GM19452 (cell line): ENCODE results near the gene STN1.
"Not testable (repeated sequence)": the region's sequence is repeated elsewhere in the genome, so short reads cannot be mapped to it uniquely, and the experiment has no call there.

Experiments used
- ATAC-seq: cut with Tn5 transposase; IDR thresholded peaks from one replicate; pipeline ENCODE4 v1.9.1; 2021; ENCODE audit not compliant: unreplicated experiment

The STN1 gene

DNA sequence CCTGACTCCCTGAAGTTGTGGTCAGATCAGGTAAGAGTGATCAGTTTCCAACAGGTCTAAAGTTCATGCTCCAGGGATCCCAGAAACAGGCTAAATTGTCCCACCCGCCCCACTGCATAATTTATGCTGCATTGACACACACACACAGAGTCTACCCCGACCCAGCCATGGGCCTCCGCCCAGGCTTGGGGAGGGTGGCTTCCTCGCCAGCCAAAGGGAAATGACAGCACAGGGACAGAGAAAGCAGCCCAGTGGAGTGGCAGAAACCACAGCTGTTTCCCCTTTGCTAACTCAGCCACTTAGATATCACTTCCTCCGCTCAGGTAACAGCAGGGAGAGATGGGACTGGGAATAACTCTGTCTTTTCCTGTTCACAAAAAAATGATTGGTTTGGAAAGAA lies 72.0 kb downstream of the STN1 start:
- ATAC-seq, result no peak

DNA sequence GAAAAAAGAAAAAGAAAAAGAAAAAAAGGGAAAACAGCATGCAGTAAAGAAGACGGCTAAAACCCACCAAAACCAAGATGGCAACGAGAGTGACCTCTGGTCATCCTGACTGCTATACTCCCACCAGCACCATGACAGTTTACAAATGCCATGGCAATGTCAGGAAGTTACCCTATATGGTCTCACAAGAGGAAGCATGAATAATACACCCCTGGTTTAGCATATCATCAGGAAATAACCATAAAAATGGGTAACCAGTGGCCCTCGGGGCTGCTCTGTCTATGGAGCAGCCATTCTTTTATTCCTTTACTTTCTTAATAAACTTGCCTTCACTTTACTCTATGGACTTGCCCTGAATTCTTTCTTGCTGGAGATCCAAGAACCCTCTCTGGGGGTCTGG lies 72.6 kb downstream of the STN1 start:
- ATAC-seq, result not testable (repeated sequence)

DNA sequence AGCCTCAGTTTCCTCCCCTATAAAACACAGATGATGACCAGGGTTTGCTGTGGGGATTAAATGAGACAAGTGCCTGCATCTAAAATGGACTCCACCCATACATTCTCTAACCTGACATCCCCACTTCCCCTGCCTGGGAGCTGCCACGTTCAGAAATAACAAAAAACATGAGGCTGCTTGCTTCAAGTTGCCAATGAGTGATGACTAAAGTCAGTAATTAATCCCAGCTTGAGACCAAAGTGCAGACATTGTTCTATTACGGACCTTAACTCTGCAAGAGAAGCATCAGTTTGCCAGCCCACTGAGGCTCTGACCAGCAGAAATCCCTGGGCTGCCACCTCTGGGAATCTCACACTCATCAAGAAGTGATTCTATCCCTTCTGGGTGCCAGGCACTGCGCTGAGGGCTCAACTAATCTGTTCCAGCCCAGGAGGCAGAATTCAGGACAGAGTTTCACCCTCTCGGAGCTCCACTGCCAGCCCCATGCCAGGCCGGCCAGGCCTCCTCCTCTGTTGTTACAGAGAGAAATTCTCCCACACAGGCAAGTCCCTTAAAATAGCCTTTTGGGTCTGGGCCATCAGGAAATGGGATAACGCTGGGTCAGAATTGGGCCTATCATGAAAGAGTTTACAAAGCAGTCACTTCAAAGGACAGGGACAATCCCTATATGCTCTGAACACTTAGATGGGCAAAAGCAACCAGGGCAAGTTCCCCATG lies 74.0 kb downstream of the STN1 start:
- no peak for ATAC-seq

DNA sequence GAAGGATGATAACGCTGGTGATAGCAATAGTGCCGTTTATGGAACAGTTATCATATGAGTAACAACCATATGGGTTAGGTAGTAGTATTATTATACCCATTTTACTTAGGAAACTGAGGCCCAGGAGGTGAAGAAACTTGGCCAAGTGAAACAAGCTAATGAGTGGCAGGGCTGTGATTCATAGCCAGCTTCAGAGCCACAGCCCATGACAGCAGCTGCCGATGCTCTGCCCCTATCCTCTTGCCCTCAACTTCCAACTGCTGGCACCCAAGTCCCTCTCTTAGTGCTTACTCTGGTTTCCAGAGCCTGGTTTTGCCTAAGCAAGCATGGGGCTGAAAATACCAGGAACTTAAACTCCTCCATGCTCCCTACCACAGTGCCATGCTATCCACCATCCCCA lies 74.9 kb downstream of the STN1 start:
- ATAC-seq, result no peak

DNA sequence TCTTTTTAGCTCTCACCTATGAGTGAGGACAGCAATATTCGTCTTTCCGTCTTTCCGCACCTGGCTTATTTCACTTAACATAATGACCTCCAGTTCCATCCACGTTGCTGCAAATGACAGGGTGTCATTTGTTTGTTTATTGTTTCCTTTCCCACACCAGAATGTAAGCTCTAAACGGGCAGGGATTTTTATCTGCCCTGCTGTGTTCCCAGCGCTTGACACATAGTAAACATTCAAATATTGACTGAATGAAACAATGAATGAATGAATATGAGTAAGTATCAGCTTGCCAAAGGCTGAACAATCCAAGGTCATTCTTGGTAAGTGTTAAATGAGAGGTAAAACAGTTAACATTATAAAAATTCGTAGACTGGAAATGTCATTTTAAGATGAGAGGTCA lies 75.4 kb downstream of the STN1 start:
- no peak for ATAC-seq

DNA sequence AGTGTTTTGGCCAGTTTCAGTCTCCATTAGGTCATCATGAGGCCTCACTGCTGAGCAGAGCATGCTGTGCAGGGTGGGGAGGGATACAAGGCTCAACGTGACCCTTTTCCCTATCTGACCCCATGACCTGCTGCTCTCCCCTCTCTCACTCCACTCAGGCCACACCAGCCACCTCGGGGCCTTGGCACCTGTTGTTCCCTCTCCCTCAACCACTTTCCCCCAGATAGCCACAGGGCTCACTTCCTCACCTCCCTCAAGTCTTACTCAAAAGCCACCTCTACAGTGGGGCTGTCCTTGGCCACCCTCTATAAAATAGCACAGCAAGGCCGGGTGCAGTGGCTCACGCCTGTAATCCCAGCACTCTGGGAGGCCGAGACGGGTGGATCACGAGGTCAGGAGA lies 76.5 kb downstream of the STN1 start:
- no peak for ATAC-seq

DNA sequence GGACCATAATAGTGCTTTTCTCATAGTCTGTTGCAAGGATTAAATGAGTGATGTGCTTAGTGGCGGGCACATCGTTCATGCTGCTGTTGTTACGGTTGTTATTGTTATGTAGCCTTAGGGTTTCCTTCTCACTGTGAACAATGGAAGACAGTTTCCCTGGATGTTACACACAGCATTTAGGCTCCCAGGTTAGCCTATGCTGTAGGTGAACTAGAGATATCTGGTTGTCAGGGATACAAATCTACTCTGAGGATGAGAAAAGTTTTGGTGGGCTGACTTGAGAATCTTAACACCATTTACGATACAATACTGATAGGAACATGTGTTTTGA lies 77.3 kb downstream of the STN1 start:
- ATAC-seq, result no peak

DNA sequence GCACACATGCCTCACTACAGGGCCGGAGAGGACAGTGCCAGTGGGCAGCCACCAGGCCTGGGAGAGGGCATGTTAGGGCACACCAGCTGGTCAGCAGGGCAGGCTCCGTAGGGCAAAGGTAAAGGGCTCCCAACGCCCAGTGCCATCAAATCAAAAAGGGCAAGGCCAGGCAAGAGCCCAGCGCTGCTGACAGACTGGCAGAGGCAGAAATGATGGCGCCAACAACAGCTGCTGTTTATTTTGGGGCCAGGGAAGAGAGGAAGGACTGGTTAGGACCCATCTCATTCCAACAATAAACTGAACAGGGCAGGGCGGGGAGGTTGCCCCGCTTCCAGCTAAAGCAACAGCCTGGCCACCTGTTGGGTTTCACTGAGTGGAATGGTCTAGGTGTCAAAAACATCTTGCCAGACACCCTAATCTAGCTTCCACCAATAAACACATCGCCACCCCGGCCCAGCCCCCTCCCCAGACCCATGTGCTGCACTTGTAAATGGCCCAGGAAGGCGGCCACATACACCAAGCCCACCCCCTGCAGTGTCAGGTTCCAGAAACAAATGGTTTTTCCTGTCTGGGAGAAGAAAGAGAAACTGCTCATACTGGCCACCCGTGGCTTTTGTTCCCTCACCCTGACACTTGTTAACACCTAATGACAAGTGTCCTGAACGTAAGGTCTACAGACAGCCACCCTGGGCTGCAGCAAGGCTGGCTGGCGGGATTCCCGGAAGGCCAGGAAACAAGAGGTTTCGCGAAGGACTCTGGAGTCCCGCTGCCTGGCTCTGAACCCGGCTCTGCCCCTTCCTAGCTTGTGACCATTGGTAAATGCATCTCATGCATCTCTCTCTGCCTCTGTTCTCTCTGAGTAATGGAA lies 77.9 kb downstream of the STN1 start:
- ATAC-seq, result no peak

DNA sequence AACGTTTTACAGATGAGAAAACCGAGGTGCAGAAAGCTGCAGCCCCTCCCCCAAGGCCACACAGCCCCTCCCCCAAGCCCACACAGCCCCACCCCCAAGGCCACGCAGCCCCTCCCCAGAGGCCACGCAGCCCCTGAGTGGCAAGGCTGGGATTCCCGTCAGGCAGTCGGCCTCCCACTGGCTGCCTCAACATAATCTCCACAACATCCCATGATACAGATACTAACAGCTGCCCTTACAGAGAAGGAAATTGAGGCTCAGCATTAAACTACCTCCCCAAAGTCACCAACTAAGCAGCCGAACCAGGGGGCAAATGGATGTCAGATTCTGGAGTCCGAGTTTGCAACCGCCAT lies 78.5 kb downstream of the STN1 start:
- ATAC-seq, result no peak

DNA sequence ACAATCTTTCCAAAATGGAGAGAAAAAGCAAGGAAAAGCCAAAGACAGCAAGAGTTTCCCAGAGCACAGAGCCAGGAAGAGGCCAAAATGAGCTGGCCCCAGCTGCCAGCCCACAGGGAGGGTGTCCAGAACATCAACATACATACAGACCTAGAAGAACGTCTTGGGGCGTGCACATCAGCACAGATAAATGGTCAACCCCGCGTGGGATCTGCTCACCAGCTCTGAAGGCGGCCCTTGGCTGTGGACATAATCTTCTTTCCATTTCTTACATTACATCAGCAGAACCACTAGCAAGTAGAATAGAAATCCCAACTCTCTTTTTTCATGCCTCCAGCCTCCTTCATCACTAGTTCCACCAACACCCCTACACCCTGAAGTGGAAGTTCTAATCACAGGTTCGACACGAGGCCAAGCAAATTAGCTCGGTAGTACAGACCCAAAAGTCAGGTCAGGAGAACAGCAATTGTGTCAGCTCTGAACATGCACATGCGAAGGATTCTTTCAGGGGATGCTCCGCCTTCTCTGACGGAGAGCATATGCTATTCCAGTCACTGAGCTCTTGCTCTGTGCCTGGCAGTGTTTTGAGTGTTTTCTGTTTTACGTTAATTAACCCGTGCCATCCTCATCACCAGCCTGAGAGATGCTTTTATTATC lies 79.0 kb downstream of the STN1 start:
- no peak for ATAC-seq

DNA sequence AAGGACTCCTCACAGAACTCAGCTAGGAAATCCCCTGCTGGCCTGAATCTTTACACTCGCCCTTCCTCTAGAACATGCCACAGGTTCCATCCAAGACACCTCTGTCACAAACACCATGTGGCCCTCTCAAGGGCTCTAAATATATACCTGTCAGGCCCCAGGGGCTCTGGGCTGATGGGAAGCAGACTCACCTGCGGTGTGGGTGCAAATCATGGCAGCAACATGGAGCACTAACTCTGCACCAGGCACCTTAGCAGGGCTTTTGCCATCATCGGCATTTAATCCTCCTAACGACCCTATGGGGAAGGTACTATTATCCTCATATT lies 80.0 kb downstream of the STN1 start:
- no peak for ATAC-seq

DNA sequence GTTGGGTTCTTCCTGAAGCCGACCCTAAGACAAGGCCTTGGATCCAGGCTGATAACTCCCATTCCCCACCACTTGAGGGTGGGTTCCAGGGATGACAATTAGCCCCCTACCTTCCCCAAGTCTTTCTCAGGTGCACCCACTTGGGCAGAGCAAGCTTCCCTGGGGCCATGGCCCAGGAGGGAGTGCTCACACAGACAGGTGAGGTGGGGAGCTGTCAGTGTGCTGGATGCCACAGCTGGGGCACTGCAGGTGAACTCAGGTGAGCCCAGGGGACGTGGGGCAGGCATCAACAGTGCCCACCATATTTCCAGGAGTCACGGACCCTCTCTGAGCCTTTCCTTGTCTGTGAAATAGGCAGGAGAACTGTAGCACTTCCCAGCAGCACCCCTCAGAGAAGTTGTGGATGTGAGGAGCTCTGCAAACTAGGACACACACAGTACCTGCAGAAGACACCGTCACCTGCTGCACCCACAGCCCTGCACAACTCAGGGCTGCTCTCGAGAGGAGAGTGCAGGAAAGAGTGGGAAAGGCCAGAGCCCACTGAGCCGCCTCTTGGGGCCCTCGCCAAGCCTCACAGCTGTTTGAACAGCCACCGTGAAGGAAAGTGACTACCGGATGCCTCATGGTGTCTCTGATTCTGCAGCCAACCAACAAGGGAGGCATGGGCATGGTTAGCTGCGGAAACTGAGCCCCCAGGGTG lies 80.5 kb downstream of the STN1 start:
- no peak for ATAC-seq

DNA sequence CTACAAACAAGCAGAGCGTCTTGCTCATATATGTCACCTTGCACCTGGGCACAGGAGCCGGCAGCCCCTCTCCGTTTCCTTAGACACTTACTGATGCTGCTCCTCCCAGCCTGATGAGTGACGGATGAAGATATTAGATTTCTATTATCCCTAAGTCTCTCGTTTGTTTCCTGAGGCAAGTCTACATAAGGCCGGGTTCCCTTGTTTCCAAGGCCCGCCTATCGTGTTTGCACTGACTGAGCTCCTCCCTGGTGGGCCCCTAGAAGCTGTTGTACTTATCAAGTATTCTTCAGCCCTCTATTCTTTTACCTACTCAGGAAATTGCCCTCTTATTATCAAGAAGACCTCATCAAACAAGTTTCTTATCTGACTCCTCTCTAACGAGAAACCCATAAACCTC lies 81.1 kb downstream of the STN1 start:
- no peak for ATAC-seq

DNA sequence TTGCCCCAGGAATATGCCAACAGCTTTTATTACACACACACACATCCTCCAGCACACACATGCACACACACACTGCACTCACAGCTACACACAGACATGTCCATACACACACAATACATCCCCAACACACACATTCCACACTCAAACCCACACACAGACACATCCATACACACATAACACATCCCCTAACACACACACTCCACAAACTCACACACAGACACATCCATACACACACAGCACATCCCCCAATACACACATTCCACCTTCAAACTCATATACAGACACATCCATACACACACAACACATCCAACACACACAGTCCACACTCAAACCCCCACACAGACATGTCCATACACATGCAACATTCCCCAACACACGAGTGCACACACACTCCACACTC lies 81.7 kb downstream of the STN1 start:
- no peak for ATAC-seq

DNA sequence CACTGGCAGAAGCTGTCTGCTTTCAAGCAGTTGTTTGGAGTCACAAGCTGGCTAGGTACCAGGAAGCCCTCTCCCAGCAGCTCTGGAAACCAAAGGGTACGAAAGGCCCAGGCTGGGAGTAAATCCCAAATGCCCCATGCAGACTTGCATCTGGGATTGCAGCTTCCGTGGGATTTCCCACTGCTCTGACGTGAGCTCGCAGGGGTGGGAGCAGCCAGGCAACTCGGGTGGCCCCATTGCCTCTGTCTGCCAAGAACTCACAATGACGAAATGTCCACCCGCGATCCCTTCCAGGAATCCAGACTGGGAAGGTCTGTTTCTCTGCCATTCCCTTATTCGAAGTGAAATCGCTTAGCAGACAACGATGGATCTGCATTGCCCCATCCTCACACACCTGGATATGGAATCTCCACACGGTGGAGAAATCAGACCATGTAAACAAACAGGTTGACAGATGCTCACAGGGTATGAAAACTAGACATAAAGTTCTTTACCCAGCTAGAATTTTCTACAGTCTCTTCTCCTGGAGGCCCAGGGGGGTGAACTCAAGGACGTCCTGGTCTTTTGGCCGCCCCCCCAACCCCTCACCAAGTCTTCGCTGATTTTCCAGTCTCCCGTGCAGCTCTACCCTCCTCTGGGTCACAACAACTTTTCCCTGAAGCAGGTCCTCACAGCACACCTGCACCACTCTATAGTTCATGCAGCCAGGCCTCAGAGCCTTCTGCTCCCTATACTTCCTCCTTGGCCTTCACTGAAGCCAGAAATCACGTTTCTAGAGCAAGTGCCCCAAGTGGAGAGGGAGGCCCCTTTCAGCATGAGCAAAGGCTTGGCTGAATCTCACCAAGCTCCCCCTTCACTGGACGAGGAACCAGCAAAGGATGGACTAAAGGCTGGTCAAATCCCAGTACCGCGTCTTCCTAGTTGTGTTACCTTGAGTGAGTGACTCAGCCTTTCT lies 82.6 kb downstream of the STN1 start:
- no peak for ATAC-seq

DNA sequence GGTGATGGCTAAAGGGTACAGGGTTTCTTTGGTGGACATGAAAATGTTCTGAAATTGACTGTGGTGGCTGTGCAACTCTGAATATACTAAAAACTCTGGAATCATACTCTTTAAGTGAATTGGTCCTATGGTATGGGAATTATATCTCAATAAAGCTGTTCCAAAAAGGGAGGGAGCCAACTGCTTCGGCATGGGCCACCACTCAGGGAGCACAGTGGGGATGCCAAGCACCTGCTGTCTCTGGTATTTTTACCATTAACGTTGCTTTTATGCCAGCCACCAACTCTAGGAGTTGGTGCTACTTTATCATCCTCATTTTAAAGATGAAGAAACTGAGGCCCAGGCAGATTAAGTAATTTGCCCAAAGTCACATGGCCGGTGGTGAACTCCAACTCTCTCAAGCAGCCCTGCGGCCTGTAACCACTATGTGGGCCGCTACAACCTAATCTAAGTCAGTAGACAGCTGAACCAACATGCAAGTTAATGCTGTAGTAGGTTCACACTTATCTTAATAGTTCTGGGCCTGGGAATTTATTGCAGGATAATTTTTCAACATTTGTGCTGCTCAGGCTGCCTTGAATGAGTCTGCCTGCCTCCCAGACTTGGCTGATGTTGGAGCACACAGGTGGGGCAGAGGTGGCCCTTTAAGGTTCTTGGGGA lies 83.4 kb downstream of the STN1 start:
- no peak for ATAC-seq

DNA sequence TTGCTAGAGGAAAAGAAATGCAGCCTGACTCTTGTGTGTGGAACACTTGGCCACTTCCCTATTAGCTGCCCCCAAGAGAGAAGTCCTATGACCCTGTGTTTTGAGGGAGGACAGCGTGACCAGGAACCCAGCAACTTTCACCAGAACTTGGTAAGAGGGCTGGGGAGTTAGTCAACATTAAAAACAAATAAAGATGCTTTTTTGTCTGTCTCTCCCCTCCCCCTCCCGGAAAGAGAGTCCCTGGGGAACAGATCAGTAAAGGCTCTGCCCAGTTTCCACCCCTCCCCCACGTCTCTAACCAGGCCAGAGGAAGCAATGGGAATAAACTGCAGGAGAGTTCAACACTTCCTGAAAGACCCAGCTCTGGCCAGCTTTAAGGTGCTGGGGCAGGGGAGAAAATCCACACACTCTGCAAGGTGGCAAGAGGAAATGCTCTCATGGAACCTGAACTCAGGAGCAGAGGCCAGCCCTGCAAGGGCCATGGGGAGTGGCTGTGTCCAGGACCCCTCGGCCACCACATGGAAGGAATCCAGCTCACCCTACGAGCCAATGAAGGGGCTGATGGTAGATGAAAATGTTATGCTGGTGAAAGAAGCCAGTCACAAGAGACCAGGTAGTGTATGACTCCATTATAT lies 84.1 kb downstream of the STN1 start:
- ATAC-seq, result no peak

DNA sequence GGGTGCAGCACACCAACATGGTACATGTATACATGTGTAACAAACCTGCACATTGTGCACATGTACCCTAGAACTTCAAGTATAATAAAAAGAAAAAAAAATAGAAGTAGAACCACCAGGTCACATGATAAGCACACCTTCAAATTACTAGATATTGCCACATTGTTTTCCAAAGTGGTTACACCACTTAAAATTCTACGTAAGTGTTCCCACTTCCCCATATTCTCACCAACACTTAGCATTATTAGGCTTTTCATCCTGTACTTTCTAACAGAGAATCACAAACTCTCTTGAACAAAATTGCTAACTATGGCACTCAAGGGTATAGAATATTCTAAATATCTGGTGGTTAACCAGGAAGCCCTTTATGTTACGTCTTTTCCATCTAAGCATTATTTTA lies 85.2 kb downstream of the STN1 start:
- no peak for ATAC-seq
